NCI-H446 treated with DMSO at 0.1 percent for 48 hours (cell line): Measurements from ENCODE around the gene STARD10.

Experiments
- DNase-seq: peaks from one replicate; lab custom pipeline; 2025; lab: John Stamatoyannopoulos, UW

Gene STARD10

GRCh38 chr11:72704783-72705265 lies 89.0 kb downstream of the STARD10 start:
- DNase-seq: no peak
